Right kidney (tissue), 9 donors: ENCODE measurements around the gene CTXN3.

Experiments used
- DNase-seq: peaks from one replicate; pipeline ENCODE4 v3.0.0-alpha.2; 2016
- long read RNA-seq, 8 donors: transcript quantifications; one replicate each; lab custom pipeline, GENCODE V29; 2026

The CTXN3 gene
- long read RNA-seq, donor 1: 0 reads
- long read RNA-seq, donor 2: 0 reads
- long read RNA-seq, donor 3: 0 reads
- long read RNA-seq, donor 4: 0 reads
- long read RNA-seq, donor 5: 0 reads
- long read RNA-seq, donor 6: 0 reads
- long read RNA-seq, donor 7: 0 reads
- long read RNA-seq, donor 8: 0 reads

GRCh38 chr5:127649018-127649439 lies at the start of gene CTXN3:
CTXN3 (plus strand) TSS chr5:127649082; CDS start chr5:127657522, 8,440 bp downstream.
- DNase-seq: no peak

- no peak for DNase-seq
Observed at GRCh38 chr5:127599320-127599719, 49.6 kb upstream of the CTXN3 start.

- DNase-seq: no peak
Observed at GRCh38 chr5:127599847-127600246, 49.0 kb upstream of the CTXN3 start.

- no peak for DNase-seq
Observed at GRCh38 chr5:127601111-127601510, 47.8 kb upstream of the CTXN3 start.

GRCh38 chr5:127601601-127602000 lies 47.3 kb upstream of the CTXN3 start:
- no peak for DNase-seq

- DNase-seq: no peak
Observed at GRCh38 chr5:127602481-127602880, 46.4 kb upstream of the CTXN3 start.

GRCh38 chr5:127602896-127603844 lies 45.7 kb upstream of the CTXN3 start:
- DNase-seq: no peak

- no peak for DNase-seq
Observed at GRCh38 chr5:127608077-127608660, 40.7 kb upstream of the CTXN3 start.

- no peak for DNase-seq
Observed at GRCh38 chr5:127609011-127609410, 39.9 kb upstream of the CTXN3 start.

- no peak for DNase-seq
Observed at GRCh38 chr5:127609957-127610356, 38.9 kb upstream of the CTXN3 start.

- DNase-seq: no peak
Observed at GRCh38 chr5:127612441-127613141, 36.3 kb upstream of the CTXN3 start.

- no peak for DNase-seq
Observed at GRCh38 chr5:127615916-127616315, 33.0 kb upstream of the CTXN3 start.

- no peak for DNase-seq
Observed at GRCh38 chr5:127619908-127620479, 28.9 kb upstream of the CTXN3 start.

GRCh38 chr5:127621601-127622325 lies 27.1 kb upstream of the CTXN3 start:
- DNase-seq: no peak

- no peak for DNase-seq
Observed at GRCh38 chr5:127634007-127634406, 14.9 kb upstream of the CTXN3 start.

- no peak for DNase-seq
Observed at GRCh38 chr5:127639828-127640227, 9.1 kb upstream of the CTXN3 start.

GRCh38 chr5:127642949-127643348 lies 5.9 kb upstream of the CTXN3 start:
- no peak for DNase-seq

- no peak for DNase-seq
Observed at GRCh38 chr5:127643607-127644006, 5.3 kb upstream of the CTXN3 start.

- no peak for DNase-seq
Observed at GRCh38 chr5:127645300-127645726, 3.6 kb upstream of the CTXN3 start.

- DNase-seq: no peak
Observed at GRCh38 chr5:127647361-127647958, 1.4 kb upstream of the CTXN3 start.

GRCh38 chr5:127650022-127650421 lies 1.1 kb downstream of the CTXN3 start:
- no peak for DNase-seq
